Right lobe of liver (tissue), 6 donors: Measurements from ENCODE around the gene ZNF101. TPM values are rescaled to one million over a fixed set of nuclear protein-coding genes. Genes with fewer than 3 reads are reported as not detected.

ENCODE experiments used
- ATAC-seq, 4 donors: fragments of 200-7000 bp; cut with Tn5 transposase; one replicate each; pipeline ENCODE4 v1.9.1; 2020; ENCODE audit warnings: mild to moderate bottlenecking in 4 of 4, moderate library complexity in 4 of 4
- DNase-seq, 3 donors: peaks; one replicate each; pipeline ENCODE4 v3.0.0-alpha.2; 2020
- H3K27ac ChIP-seq, 3 donors: fragments of 200-600 bp; one replicate each; pipeline ENCODE4 v1.8.0; 2022
- H3K27me3 ChIP-seq, 2 donors: fragments of 200-600 bp; one replicate each; pipeline ENCODE4 v1.8.0; 2022
- H3K36me3 ChIP-seq, 4 donors: fragments of 200-600 bp; sonication (generic) in 1 of 4; one replicate each; pipeline versions ENCODE4 v1.5.1 to v1.8.0; 2017 to 2022; ENCODE audit warnings: control low read depth in 1 of 4
- H3K4me1 ChIP-seq, 4 donors: fragments of 200-600 bp; sonication (generic) in 1 of 4; one replicate each; pipeline versions ENCODE4 v1.5.1 to v1.8.0; 2017 to 2022; ENCODE audit warnings: control low read depth in 1 of 4
- H3K4me3 ChIP-seq, 3 donors: fragments of 200-600 bp; one replicate each; pipeline ENCODE4 v1.8.0; 2022
- H3K9me3 ChIP-seq, 4 donors: fragments of 200-600 bp; sonication (generic) in 1 of 4; one replicate each; pipeline versions ENCODE4 v1.5.1 to v1.8.0; 2017 to 2022; ENCODE audit warnings: control low read depth in 1 of 4
- CTCF ChIP-seq, 4 donors: fragments of 200-600 bp in 3 of 4; fragments of 450-650 bp in 1 of 4; IDR thresholded peaks; one replicate each; pipeline versions ENCODE4 v1.5.1 to v1.8.0; 2016 to 2022; ENCODE audit warnings: antibody characterized with exemption in 4 of 4, mild to moderate bottlenecking in 2 of 4
- POLR2A ChIP-seq: fragments of 450-650 bp; IDR thresholded peaks from one replicate; pipeline ENCODE4 v1.6.1; 2017; ENCODE audit warnings: antibody characterized with exemption, mild to moderate bottlenecking
- WGBS: methylation state at CpG from one replicate; pipeline ENCODE4 v1.1.6; 2018; ENCODE audit warnings: low coverage, low lambda C conversion rate; ENCODE audit not compliant: insufficient coverage; ENCODE audit errors: missing lambda C conversion rate; 5-methylcytosine and 5-hydroxymethylcytosine counted together
- intact Hi-C, 2 donors: fragments of 100-400 bp; cut with DNase I; formaldehyde crosslinking; loops; one replicate each; pipeline versions ENCODE4 v1.11.2 to v1.14.1; 2022
- total RNA-seq, 6 experiments: library from RNA; depleted of rRNA in 2 of 6; stranded (reverse); fragments of >200 nt in 2 of 6; fragmentation: NEBNext Ultra II Directional in 3 of 6; extraction: Animal tissue kit (Norgen Biotek cat#: 25700) in 3 of 6; gene quantifications; one replicate each; pipeline versions ENCODE4 v1.1.0 to v1.2.4, GENCODE V29; 2016 to 2023
- donor health status: DM: no; HTN: yes; CAD: no.
- donor health status: DM: no; HTN: no; CAD: no.
- donor health status: DM: no; HTN: no; CAD: no.
- donor health status: DM: no; HTN: yes; CAD: no.
- donor health status: DM: no; HTN: yes; CAD: no.

The ZNF101 gene
- total RNA-seq, 6 experiments from 2014 or later, result 1.7 to 5.1 (median 3.0) TPM

- H3K27ac ChIP-seq, result no peak overlapping the region
- no peak for ATAC-seq
- peaks cover 0 to 74% (median 29%) of the 10 kb centered on the region in 4 donors for H3K36me3 ChIP-seq
- no peak overlapping the region for H3K4me3 ChIP-seq
- intact Hi-C loops, result loop anchor here (5.0 kb wide), 1 partner anchor 117 kb away; no protein-coding TSS in a partner anchor
- H3K9me3 ChIP-seq, result no peaks in the 10 kb centered on the region
- H3K27me3 ChIP-seq, result no peaks in the 10 kb centered on the region
- 76% methylated on average over 3 of the region's 6 CpGs for WGBS
- no peak for DNase-seq
- no peaks in the 10 kb centered on the region for H3K4me1 ChIP-seq
- TF ChIP-seq CTCF (IDR thresholded peaks at IDR 0.05) (no peak), POLR2A (no peak)
Measured at GRCh38 chr19:19649155-19649554, 19.5 kb upstream of the ZNF101 start.

- Histone ChIP-seq H3K27me3 (no peaks in the 10 kb centered on the region), H3K4me1 (no peaks in the 10 kb centered on the region), H3K36me3 (peaks cover 0 to 79% (median 31%) of the 10 kb centered on the region in 4 donors), H3K4me3 (no peak overlapping the region), H3K27ac (no peak overlapping the region), H3K9me3 (no peaks in the 10 kb centered on the region)
- whole genome bisulfite sequencing, result no CpG with 5 or more reads among the region's 22 CpGs
- ATAC-seq (no peak), DNase-seq (no peak)
- intact Hi-C loops, result loop anchor here (5.0 kb wide), 1 partner anchor 117 kb away; no protein-coding TSS in a partner anchor
- TF ChIP-seq POLR2A (no peak), CTCF (IDR thresholded peaks at IDR 0.05) (no peak)
Measured at GRCh38 chr19:19649580-19649995, 19.1 kb upstream of the ZNF101 start.

- H3K27ac ChIP-seq, result no peak overlapping the region
- DNase-seq, result no peak
- H3K36me3 ChIP-seq, result peaks cover 3 to 81% (median 36%) of the 10 kb centered on the region in 4 donors
- intact Hi-C loops, result no loop called here
- H3K9me3 ChIP-seq, result no peaks in the 10 kb centered on the region
- no peaks in the 10 kb centered on the region for H3K27me3 ChIP-seq
- H3K4me3 ChIP-seq, result no peak overlapping the region
- H3K4me1 ChIP-seq, result no peaks in the 10 kb centered on the region
- WGBS, result 100% methylated on average over 2 of the region's 9 CpGs
- TF ChIP-seq POLR2A (no peak), CTCF (IDR thresholded peaks at IDR 0.05) (no peak)
- no peak for ATAC-seq
Measured at GRCh38 chr19:19650331-19650730, 18.3 kb upstream of the ZNF101 start.

GRCh38 chr19:19651076-19651475, 17.6 kb upstream of the ZNF101 start:
- Histone ChIP-seq H3K27ac (no peak overlapping the region), H3K4me3 (no peak overlapping the region), H3K4me1 (no peaks in the 10 kb centered on the region), H3K9me3 (no peaks in the 10 kb centered on the region), H3K36me3 (peaks cover 4 to 81% (median 37%) of the 10 kb centered on the region in 4 donors), H3K27me3 (no peaks in the 10 kb centered on the region)
- DNase-seq (no peak), ATAC-seq (no peak)
- TF ChIP-seq CTCF (IDR thresholded peaks at IDR 0.05) (no peak), POLR2A (no peak)
- intact Hi-C loops, result no loop called here
- 56% methylated on average over 7 of the region's 13 CpGs for WGBS
